Effector memory CD4-positive, alpha-beta T cell (primary cell): Measurements from ENCODE around the gene CPA5.
"Not testable (repeated sequence)": the region's sequence is repeated elsewhere in the genome, so short reads cannot be mapped to it uniquely, and the experiment has no call there.

Source experiments
- DNase-seq, 3 donors: peaks; one replicate each; pipeline ENCODE4 v3.0.0-alpha.2; 2020
- H3K27ac ChIP-seq: 2 replicates; pipeline ENCODE4 v1.7.0; 2013; ENCODE audit warnings: mild to moderate bottlenecking, low read length, moderate library complexity; ENCODE audit not compliant: insufficient read depth, poor library complexity, severe bottlenecking
- H3K27me3 ChIP-seq: replicated peaks from 2 replicates; pipeline ENCODE4 v1.7.0; 2013; ENCODE audit warnings: mild to moderate bottlenecking, low read length; ENCODE audit not compliant: insufficient read depth, control insufficient read depth, poor library complexity, severe bottlenecking
- H3K36me3 ChIP-seq: 2 replicates; pipeline ENCODE4 v1.7.0; 2013; ENCODE audit warnings: mild to moderate bottlenecking, low read length, moderate library complexity; ENCODE audit not compliant: control insufficient read depth, insufficient read depth
- H3K4me1 ChIP-seq: 2 replicates; pipeline ENCODE4 v1.7.0; 2013; ENCODE audit warnings: low read length, mild to moderate bottlenecking; ENCODE audit not compliant: control insufficient read depth, insufficient read depth, poor library complexity, severe bottlenecking
- H3K4me3 ChIP-seq: 2 replicates; pipeline ENCODE4 v1.7.0; 2013; ENCODE audit warnings: low read length, low read depth, mild to moderate bottlenecking; ENCODE audit not compliant: insufficient read depth, poor library complexity, severe bottlenecking
- H3K9me3 ChIP-seq: 2 replicates; pipeline ENCODE4 v1.7.0; 2013; ENCODE audit warnings: mild to moderate bottlenecking, low read length, moderate library complexity; ENCODE audit not compliant: control insufficient read depth

CPA5 gene

DNA sequence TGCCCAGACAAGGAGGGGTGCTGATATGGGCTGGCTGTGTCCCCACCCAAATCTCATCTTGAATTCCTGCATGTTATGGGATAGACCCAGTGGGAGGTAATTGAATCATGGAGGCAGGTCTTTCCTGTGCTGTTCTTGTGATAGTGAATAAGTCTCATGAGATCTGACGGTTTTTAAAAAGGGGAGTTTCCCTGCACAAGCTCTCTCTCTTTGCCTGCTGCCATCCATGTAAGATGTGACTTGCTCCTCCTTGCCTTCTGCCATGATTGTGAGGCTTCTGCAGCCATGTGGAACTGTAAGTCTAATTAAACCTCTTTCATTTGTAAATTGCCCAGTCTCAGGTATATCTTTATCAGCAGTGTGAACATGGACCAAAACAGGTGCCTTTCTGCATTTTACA is 31.8 kb downstream of the CPA5 start:
- not testable (repeated sequence) for H3K4me1 ChIP-seq, H3K9me3 ChIP-seq, H3K27me3 ChIP-seq, H3K36me3 ChIP-seq, H3K4me3 ChIP-seq, H3K27ac ChIP-seq, DNase-seq

DNA sequence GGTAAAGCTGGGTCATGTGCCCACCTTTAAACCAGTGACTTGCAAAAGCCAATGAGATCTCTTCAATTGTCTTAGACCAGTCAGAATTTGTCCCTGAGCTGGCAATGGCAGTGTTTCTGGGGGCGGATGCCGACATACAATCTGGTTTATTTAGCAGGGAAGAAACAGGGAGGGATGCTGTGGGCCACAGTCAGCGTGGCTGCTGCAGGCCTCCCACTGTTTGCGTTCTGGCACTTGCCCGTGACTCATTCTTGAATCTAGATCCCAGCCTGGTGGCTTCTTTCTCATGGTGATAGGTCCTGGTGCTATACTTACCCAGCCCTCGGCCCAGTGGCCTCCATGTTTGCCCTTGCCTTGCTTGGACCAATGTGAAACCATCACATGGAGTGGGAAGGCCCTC is 32.6 kb downstream of the CPA5 start:
- no peak overlapping the region for H3K4me3 ChIP-seq
- no peaks in the 10 kb centered on the region for H3K4me1 ChIP-seq
- H3K36me3 ChIP-seq, result no peaks in the 10 kb centered on the region
- no peaks in the 10 kb centered on the region for H3K27me3 ChIP-seq
- H3K9me3 ChIP-seq, result no peaks in the 10 kb centered on the region
- H3K27ac ChIP-seq, result no peak overlapping the region
- DNase-seq, result no peak

DNA sequence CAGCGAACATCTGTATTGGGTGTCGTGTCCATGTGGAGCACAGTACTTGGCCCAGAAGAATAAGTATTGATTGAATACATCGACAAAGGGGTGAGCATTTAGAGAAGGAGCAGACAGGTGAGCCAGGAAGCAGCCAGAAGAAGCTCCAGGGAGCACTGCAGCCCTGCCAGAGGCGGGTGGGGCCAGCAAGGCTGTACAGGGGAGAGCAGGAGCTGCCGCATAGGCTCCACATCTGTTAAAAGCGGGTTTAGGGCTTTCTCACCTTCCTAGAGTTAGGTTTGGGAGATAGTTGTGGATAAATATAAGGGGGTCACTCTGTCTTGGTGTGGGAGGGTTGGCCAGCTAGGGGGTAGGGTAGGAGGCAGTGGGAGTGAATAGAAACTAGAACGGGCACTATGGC is 34.4 kb downstream of the CPA5 start:
- Histone ChIP-seq H3K27ac (no peak overlapping the region), H3K9me3 (no peaks in the 10 kb centered on the region), H3K4me3 (no peak overlapping the region), H3K27me3 (no peaks in the 10 kb centered on the region), H3K36me3 (no peaks in the 10 kb centered on the region), H3K4me1 (no peaks in the 10 kb centered on the region)
- no peak for DNase-seq

- H3K27me3 ChIP-seq, result no peaks in the 10 kb centered on the region
- H3K4me3 ChIP-seq, result no peak overlapping the region
- no peaks in the 10 kb centered on the region for H3K9me3 ChIP-seq
- H3K36me3 ChIP-seq, result no peaks in the 10 kb centered on the region
- H3K4me1 ChIP-seq, result no peaks in the 10 kb centered on the region
- no peak overlapping the region for H3K27ac ChIP-seq
- no peak for DNase-seq
These were observed 34.9 kb downstream of the CPA5 start for GRCh38 chr7:130379532-130379920.

DNA sequence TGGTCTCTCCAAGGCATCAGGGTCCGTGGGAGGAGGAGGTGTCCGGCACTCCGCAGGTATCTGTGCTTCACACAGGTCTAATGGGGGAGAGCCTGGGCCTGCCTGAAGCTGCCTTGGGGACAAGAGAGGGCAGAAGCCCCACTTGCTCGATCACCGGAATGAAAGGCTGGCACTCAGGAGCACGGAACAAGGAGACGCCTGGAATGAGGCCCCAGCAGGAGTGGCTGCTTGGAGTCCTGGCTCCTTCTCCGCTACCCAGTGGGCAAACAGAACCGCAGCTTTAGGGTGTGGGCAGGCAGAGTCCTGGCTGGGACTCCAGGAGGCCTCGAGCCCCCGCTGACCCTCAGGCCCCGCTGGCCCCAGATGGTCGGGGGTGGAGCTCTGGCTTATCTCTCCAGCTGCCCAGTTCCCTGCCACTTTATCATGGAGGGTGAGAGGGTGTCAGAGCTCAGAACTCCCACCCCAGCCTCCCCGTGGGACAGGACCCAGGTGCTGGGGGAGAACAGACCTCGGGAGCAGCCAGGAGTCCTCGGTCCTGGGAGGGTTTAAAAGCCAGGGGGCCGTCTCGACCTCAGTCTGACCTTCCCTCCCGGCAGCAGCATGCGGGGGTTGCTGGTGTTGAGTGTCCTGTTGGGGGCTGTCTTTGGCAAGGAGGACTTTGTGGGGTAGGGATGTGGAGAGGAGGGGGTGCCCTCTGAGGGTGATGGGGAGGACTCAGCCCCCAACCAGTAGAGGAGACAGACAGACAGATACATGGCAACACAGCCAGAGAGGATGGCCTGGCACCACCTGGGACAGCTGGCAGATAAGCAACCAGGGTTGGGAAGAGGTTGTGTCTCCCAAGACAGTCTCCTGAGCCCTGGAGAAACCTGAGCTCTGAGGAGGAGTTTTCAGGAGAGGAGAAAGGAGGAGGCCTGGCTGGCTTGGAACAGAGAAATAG is 35.6 kb downstream of the CPA5 start, which contains the start of gene CPA1:
Gene CPA1 (plus strand): TSS at position 574 of the 940 bp plus-strand sequence. CDS start 27 bp downstream, at position 601.
- Histone ChIP-seq H3K36me3 (no peaks in the 10 kb centered on the region), H3K27me3 (no peaks in the 10 kb centered on the region), H3K4me3 (no peak within 1 kb of the TSS), H3K4me1 (no peaks in the 10 kb centered on the region), H3K9me3 (no peaks in the 10 kb centered on the region), H3K27ac (no peak within 1 kb of the TSS)
- no peak for DNase-seq

DNA sequence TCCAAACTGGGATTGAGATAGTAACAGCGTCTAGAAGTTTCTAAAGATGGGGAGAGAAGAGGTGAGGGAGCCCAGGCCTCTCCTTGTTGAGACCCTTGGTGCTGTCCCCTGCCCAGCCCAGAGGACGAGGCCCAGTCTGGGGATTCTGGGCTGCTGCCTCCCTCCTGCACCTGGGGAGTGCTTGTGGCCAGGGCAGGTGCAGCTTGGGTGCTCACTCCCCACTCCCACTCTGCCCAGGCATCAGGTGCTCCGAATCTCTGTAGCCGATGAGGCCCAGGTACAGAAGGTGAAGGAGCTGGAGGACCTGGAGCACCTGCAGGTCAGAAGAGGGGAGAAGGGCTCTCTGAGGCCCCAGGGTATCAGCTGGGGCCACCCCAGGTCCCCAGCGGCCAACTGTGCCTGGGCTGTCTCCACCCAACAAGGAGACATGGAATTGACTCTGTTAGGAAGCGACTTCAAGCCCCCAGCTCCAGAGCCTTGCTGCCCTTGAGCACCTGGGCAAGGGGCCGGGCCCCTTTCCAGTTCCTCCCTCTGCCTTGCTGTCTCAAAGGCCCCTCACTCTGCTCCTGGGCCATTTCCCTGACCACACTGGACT is 36.3 kb downstream of the CPA5 start:
- Histone ChIP-seq H3K27ac (no peak overlapping the region), H3K4me3 (no peak overlapping the region), H3K4me1 (no peaks in the 10 kb centered on the region), H3K36me3 (no peaks in the 10 kb centered on the region), H3K27me3 (no peaks in the 10 kb centered on the region), H3K9me3 (no peaks in the 10 kb centered on the region)
- DNase-seq, result no peak

DNA sequence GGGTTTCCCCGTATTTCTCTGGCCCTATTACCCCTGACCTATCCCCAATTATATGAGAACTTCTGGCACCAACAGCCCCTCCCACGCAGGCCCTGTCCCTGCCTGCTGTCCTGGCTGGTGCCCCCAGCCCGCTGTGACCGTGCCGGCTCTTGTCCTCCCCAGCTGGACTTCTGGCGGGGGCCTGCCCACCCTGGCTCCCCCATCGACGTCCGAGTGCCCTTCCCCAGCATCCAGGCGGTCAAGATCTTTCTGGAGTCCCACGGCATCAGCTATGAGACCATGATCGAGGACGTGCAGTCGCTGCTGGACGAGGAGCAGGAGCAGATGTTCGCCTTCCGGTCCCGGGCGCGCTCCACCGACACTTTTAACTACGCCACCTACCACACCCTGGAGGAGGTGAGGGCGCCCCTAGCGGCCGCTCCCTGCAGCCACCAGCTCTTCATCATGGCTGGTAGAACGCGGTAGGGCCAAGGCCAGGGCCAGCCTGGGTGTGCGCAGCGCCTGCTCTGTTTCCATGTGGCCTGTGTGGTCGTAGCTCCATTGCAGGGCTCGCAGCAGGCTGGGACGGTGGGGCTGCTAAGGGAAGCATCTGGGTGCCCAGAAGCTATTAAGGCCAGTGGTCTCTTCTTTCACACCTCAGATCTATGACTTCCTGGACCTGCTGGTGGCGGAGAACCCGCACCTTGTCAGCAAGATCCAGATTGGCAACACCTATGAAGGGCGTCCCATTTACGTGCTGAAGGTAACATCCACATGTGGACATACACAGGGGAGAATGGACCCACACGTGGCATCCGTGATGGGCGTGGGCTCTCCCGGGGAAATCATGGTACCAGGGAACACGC is 37.1 kb downstream of the CPA5 start:
- H3K4me1 ChIP-seq, result no peaks in the 10 kb centered on the region
- no peak for DNase-seq
- no peaks in the 10 kb centered on the region for H3K36me3 ChIP-seq
- H3K9me3 ChIP-seq, result no peaks in the 10 kb centered on the region
- no peaks in the 10 kb centered on the region for H3K27me3 ChIP-seq
- no peak overlapping the region for H3K4me3 ChIP-seq
- H3K27ac ChIP-seq, result no peak overlapping the region

DNA sequence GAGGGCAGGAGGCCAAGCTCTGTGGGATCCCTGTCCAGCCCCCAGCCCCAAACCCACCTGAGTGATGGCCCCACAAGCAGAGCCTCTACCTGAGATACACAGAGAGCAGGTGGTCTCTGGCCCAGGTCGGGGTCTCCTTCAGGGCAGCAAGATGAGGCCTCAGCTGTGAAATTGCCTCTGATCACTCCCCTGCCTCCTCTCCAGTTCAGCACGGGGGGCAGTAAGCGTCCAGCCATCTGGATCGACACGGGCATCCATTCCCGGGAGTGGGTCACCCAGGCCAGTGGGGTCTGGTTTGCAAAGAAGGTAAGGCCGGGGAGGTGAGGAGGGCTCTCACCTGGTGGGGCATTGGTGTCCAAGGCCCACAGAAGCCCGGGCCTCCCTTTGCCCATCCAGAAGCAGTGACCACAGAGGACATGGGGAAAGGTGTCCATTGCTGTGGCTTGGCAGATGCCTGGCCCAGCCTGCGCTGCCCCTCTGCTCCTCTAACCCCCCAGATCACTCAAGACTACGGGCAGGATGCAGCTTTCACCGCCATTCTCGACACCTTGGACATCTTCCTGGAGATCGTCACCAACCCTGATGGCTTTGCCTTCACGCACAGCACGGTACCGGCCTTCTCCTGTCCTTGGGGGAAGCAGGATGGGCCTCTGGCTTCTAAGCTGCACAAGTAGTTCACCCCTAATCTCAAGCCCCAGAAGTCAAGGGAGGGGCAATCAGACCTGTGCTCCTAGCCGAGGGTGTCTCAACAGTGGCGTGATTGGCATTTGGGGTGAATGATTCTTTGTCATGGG is 38.8 kb downstream of the CPA5 start:
- no peaks in the 10 kb centered on the region for H3K27me3 ChIP-seq
- DNase-seq, result no peak
- no peaks in the 10 kb centered on the region for H3K9me3 ChIP-seq
- H3K36me3 ChIP-seq, result no peaks in the 10 kb centered on the region
- H3K4me1 ChIP-seq, result no peaks in the 10 kb centered on the region
- no peak overlapping the region for H3K27ac ChIP-seq
- H3K4me3 ChIP-seq, result no peak overlapping the region

DNA sequence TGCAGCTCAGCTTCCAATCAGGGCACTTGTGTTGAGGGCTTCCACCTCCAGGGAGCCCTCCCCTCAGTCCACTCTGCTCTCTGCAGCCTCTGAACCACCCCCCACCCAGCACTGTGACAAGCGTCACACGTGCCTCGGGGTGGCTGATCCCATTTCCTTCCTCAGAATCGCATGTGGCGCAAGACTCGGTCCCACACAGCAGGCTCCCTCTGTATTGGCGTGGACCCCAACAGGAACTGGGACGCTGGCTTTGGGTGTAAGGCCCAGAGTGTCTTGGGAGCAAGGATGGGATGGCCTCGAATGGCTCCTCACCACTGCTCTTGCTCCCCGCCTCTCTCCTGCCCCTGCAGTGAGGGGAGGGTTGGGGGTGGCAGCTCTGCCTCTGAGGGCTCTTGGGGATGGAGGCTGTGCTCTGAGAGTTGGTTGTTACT is 39.8 kb downstream of the CPA5 start:
- Histone ChIP-seq H3K27ac (no peak overlapping the region), H3K4me3 (no peak overlapping the region), H3K9me3 (no peaks in the 10 kb centered on the region), H3K36me3 (no peaks in the 10 kb centered on the region), H3K4me1 (no peaks in the 10 kb centered on the region), H3K27me3 (no peaks in the 10 kb centered on the region)
- no peak for DNase-seq
